ENCODE results near the gene PTPRM.

Gene PTPRM

GRCh38 chr18:7749510-7749981, 182.4 kb downstream of the PTPRM start:
- intact Hi-C loops (cut with DNase I) = no loop called here
- DNase-seq = no peak

DNA sequence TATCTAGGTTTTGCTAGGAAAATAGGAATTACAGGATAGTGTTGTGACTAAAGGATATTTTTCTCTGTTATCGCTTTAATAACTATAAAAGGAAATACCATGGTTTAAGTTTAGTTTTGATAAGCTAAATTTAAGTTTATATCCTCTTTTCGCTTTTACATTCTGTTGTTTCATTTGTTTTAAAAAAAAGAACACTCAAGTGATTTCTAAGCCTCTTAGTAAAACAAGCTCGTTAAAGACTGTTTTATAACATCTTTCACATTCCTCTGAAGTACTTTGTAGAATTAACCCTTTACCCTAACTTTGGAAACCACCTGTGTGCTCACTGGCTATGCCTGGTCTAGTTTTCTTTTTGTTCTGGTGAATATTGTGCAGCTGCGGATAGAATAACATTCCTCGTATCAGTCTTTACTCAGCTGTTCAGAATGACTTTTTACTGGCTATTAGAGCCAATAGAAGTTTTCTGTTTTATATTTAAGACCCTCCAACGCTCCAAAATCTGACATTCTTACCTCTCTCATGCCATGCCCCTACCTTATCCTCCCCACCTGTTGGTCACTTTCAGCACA, 183.1 kb downstream of the PTPRM start:
- DNase-seq = no peak
- intact Hi-C loops (cut with DNase I) = no loop called here

- intact Hi-C loops (cut with DNase I) = no loop called here
- no peak for DNase-seq
These were observed 183.8 kb downstream of the PTPRM start for GRCh38 chr18:7750966-7751365.

- intact Hi-C loops (cut with DNase I) = no loop called here
These were observed 187.1 kb downstream of the PTPRM start for GRCh38 chr18:7754258-7754657.

GRCh38 chr18:7754725-7755181, 187.6 kb downstream of the PTPRM start:
- intact Hi-C loops (cut with DNase I) = no loop called here
- no peak for DNase-seq

More at GRCh38 chr18:7754258-7754657, 187.1 kb downstream of the PTPRM start:
- no peak for DNase-seq

DNA sequence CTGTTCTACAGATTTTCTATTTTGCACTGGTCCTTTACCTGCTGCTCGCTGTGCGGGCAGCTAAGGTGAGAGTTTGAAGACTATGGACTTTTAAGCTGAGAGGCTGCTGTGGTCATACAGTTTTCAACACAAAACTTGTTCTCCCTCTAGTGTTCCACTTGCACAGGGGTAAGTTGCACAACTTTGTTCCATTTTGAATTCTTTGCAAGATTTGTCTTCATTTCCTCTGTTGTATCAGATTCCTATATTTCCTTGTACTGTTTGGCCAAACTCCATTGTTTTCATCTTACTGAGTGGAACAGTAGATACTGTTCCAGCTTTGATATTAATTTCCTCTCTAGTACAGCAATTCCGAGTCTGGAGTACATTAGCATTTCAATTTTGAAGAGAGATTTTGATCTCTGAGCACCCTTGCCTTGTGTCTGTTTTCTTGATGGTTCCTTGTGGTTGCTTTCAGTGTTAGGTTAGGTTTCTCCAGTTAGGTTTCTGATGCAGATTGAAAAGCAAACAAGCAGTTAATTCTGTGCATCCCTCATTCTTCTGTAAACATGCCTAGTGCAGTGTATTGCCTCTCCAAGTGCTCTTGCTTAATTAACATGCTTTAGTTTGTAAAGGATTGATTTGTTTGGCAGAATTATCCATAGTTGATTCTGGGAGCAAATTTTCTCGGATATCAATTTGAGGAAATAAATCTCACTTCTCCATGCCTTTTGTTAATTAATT, 188.8 kb downstream of the PTPRM start:
- intact Hi-C loops (cut with DNase I) = no loop called here
- no peak for DNase-seq

DNA sequence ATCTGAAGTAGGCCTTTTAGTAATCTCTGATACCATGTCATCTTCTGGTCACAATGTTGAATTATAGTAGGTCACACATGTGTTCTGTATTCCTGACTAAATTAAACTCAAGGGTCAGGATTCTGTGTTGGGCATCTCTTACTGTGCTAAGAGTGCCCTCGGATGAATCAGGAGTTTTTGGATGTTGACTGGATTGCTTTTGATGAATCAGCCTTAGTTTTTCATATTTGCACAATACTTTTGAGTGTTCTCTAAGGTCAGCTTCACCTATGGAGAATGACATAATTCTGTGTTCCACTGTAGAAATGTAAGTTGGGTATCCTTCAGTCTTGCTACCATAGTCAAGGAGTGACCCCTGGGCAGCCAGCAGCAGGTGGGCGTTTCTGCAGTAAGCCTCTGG, 190.1 kb downstream of the PTPRM start:
- intact Hi-C loops (cut with DNase I) = no loop called here
- no peak for DNase-seq

- DNase-seq = no peak
- intact Hi-C loops (cut with DNase I) = no loop called here
These were observed 191.6 kb downstream of the PTPRM start for GRCh38 chr18:7758764-7759163.

GRCh38 chr18:7760967-7761948, 194.1 kb downstream of the PTPRM start:
- intact Hi-C loops (cut with DNase I) = no loop called here
- DNase-seq = no peak

- no peak for DNase-seq
- intact Hi-C loops (cut with DNase I) = no loop called here
These were observed 197.3 kb downstream of the PTPRM start for GRCh38 chr18:7764405-7764804.

- intact Hi-C loops (cut with DNase I) = no loop called here
- no peak for DNase-seq
These were observed 199.2 kb downstream of the PTPRM start for GRCh38 chr18:7766346-7766745.

DNA sequence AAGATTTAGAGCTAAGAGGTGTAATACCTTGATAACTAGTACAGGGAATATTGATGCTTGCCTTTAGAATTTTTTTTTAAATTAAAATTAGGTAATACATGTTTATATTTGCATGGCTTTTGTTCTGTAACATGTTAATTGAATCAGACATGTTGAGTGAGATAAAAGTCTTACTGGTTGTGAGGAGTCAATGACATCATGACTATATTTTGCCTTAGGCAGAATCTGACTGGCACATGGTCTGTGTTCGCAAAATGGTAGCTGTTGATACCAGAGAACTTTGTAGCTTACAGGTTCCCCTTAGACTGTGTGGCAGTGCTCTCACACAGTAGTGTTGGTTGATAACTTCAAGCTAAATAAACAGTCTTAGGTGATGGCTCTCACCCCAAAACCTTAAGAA, 199.7 kb downstream of the PTPRM start:
- intact Hi-C loops (cut with DNase I) = no loop called here
- no peak for DNase-seq

DNA sequence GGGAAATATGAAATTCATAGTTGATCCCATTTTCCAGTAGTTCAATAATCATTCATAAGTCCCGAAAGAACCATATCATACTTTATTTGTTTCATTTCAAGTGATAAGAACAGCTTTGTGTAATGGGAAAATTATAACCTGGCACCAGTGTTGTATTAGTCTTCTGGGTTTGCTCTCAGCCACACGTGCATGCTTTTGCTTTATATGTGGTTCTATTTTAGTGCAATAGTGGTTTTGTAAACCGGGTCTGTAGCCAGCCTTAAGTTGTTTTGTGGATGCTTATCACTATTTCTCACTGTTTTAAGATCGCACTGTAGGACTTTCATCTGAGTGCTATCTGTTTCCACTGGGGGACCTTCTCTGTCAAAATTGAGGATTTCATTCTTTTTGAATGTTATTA, 203.8 kb downstream of the PTPRM start:
- intact Hi-C loops (cut with DNase I) = no loop called here

DNA sequence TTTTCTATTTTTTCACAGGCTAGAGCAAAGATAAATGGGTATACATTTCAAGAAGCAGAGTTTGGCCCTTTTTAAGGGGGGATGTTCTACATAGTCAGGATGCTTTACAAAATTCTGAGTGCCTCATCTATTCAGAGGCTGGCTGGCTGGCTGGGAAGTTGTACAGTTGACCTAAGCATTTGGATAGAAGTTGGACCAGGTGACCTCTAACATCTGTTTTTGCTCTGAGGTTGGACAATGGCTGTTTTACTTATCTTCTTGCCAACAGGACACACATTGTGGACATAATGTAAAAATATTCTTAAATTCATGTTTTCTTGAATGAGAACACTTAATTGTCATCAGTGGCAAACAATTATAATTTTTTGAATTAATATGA, 205.4 kb downstream of the PTPRM start:
- DNase-seq = no peak
- intact Hi-C loops (cut with DNase I) = no loop called here

More for the DNA sequence above, 203.8 kb downstream of the PTPRM start:
- DNase-seq = no peak

GRCh38 chr18:7772951-7773350, 205.8 kb downstream of the PTPRM start:
- no peak for DNase-seq
- intact Hi-C loops (cut with DNase I) = no loop called here

- no peak for DNase-seq
- intact Hi-C loops (cut with DNase I) = no loop called here
These were observed 208.0 kb downstream of the PTPRM start for GRCh38 chr18:7775128-7775527.

- no peak for DNase-seq
- intact Hi-C loops (cut with DNase I) = no loop called here
These were observed 208.7 kb downstream of the PTPRM start for GRCh38 chr18:7775843-7776242.

DNA sequence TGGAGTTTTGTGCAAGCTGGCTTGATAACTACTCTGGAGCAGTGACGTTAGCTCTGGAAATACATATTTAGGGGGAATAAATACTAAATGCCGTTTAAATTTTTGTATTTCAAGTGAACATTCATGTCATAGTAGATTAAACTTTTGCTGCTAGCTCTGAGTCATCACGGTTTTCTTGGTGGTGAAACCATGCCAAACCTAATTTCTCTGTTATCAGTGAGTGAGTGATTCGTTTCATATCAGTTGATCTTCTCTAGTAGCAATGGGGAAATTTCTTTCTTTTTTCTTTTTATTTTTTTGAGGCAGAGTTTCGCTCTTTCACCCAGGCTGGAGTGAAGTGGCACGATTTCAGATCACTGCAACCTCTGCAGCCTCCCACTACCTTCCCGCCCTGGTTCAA, 211.1 kb downstream of the PTPRM start:
- no peak for DNase-seq
- intact Hi-C loops (cut with DNase I) = no loop called here

GRCh38 chr18:7779211-7779610, 212.1 kb downstream of the PTPRM start:
- intact Hi-C loops (cut with DNase I) = no loop called here
- DNase-seq = no peak

- intact Hi-C loops (cut with DNase I) = no loop called here
- no peak for DNase-seq
These were observed 217.1 kb downstream of the PTPRM start for GRCh38 chr18:7784171-7784570.

- intact Hi-C loops (cut with DNase I) = no loop called here
- no peak for DNase-seq
These were observed 219.5 kb downstream of the PTPRM start for GRCh38 chr18:7786569-7786968.
